Epidermal melanocyte (primary cell): ENCODE measurements around the gene RWDD2A.

Experiments
- DNase-seq: peaks from one replicate; pipeline ENCODE4 v3.0.0; 2011; ENCODE audit warnings: low spot score; ENCODE audit not compliant: insufficient read length

Gene RWDD2A

DNA sequence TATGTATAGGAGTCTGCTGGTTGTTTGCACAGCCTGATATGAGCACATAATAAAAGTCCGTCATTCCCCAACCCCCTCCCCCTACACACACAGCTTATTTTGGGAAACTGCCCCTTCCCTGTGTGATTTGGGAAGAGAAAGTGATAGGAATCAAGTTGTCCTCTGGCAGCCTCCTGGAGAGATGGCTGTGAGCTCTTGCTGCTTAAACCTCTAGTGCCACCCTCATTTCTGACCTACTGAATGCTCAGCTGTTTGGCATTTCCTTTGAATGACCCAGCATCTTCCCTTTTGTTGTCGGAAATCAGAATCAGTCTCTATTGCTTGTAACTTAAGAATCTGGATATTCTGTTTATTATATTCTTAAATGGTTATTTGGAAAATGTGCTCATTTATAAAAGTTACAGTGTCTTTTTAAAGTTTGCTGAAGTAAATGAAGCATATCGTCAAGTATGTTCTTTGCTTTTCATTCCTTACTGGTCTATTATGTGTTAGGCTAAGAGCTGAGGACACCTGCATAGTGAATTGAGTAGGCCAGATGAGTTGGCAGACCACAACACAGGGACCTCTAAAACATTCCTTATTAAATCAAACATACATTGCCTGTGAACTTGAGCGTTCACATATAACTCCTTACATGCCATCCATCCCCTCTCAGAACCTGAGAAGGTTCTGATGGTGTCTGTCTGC lies 5.5 kb downstream of the RWDD2A start:
- DNase-seq: no peak

DNA sequence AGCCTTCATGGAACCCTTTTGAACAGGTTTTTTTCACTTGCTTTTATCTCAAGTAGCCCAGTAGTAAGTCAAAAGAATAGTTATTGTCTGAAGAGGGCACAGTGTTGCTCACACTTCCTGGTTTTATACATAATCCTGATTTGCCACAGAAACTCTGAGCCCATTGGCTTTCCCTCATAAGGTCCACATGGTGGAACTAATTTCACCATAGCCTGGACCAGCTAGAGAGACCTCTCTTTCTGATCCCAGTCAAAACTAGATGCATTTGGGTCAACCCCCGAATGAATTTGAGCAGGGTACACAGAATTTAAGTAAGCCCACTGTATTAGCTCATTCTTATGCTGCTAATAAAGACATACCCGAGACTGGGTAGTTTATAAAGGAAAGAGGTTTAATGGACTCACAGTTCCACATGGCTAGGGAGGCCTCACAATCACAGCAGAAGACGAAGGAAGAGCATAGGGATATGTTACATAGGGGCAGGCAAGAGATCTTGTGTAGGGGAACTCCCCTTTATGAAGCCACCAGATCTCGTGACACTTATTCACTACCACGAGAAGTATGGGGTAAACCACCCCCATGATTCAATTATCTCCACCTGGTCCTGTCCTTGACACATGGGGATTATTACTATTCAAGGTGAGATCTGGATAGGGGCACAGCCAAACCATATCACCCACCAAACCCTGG lies 6.2 kb downstream of the RWDD2A start:
- DNase-seq: no peak

DNA sequence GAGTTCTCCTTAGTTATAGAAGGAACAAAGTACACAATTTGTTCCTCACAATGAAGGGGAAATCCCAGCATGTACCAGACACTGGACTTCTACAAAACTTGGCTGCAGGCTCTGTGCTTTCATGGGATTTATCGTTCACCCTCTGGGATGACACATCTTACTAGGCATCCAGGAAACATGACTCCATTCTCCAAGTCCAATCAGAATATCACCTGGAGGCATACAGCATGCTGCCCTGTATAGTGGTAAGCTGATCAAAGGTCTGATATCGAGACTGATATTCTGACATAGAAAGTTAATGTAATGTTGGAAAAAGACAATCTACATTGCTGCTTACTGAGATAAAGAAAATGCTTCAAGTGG lies 6.7 kb downstream of the RWDD2A start:
- DNase-seq: no peak

DNA sequence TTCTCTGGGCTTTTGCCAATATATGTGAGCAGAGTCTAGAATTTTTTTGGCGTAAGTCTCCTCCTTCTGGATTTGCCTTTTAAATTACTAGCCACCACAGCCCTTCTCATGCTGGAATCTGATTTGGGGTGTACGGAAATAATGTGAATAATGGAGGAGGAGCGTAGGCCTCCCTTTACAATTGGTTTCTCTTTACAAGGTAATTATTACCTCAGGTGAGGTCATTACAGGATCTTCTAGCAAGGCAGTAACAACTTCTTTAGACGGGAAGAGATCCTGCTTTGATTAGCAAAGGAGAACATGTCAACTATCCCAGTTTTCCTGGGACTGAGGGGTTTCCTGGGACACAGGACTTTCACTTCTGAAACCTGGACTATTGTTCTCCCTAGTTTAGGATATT lies 8.9 kb downstream of the RWDD2A start:
- no peak for DNase-seq

DNA sequence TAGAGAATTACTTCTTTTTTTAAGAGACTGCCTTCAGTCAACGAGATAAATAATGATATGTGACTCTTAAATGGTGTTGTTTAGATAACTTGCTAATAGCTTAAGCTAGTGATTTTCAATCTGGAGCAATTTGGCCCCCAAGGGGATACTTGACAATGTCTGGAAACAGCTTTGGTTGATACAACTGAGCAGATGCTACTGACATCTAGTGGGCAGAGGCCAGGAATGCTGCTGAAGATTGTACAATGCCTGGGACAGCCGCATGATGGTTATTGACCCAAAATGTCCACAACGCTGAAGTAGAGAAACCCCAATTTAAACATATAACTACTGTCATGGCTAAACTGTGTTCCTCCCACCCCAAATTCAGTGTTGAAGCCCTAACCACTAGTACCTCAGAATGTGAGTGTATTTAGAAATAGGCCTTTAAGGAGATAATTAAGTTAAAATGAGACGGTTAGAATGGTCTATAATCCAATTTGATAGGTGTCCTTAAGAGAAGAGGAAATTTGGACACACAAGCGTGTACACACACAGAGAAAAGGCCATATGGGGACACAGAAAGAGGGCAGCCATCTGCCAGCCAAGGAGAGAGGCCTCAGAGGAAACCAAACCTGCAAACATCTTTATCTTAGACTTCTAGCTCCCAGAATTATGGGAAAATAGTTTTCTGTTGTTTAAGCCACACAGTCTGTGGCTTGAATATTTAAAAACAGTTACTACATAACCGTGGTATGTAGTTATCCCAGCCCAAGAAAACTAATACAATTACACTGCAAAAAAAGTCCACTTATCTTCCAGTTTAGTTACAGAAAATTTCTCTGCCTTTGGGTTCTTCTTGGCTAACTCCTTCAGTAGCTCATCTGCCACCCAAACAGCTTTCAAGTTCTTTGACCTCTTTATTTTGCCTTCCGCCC lies 22.2 kb downstream of the RWDD2A start:
- DNase-seq: no peak

DNA sequence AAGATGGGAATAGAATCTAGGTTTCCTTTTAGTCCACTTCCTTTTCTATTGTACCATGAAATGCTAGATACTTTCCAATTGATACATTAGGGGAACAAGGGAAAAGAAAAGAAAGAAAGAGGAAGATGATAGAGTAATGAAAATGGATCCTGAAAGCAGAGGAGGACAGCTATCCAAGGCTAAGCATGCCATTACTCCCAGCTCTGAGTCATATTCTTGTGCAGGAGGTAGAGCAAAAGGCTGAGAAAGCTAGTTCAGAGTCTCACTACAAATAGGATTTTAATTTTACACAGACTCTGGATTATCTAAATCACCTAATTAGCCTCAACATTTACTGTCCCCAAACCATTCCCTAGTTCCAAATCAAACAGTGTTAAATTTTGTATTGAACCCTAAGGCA lies 23.6 kb downstream of the RWDD2A start:
- DNase-seq: no peak

DNA sequence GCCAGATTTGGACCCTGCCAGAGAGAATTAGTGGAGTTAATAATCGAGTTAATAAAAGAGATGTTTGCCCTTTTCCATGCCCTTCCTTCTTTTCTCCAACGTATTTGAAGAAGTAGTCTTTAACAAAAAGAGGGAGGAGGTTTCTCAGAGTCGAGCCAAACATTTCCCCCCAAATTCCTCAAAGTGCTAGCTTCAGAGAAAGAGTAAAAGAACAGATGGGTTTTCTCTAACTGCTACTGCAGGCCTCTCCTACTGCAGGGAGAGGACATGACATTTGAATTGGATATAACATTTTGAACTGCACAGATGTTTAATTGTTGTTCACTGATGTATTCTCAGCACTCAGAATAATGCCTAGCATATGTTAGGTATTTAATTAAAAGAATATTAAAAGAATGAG lies 25.5 kb downstream of the RWDD2A start:
- DNase-seq: no peak

DNA sequence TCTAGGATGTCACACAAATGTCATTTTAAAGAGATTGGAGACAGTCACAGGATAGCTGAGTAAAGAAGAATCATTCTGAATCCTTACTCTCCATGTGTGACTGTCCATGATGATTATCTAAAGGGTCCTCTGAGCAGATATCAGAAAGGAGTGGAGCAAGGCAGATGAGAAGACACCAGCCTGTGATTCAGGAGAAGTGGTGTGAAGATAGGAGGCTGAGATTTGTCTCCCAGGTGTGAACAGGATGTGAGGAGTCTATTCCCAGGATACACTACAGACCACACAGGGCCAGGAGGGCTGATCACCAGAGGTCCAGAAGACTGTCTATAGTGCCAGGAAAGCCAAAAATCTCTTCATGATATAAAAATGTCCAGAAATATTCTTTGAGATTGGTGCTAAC lies 27.0 kb downstream of the RWDD2A start:
- no peak for DNase-seq

DNA sequence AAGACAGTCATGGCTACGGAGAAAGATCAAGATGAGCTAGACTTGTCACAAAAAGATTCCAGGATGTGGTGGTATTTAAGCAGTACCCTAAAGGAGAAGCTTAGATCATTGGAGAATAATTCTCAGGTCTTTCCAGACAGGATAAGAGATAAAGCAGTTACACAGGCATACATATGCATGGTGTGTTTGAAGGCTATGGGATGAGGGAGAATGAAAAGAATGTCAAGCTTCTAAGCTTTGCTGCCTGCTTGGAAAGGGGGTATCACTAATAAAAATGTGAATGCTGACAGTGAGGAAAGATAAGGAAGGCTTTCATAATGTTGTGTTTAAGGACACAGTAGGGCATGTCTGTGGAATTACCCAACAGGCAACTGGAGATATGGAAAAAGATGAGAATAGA lies 28.1 kb downstream of the RWDD2A start:
- DNase-seq: no peak

DNA sequence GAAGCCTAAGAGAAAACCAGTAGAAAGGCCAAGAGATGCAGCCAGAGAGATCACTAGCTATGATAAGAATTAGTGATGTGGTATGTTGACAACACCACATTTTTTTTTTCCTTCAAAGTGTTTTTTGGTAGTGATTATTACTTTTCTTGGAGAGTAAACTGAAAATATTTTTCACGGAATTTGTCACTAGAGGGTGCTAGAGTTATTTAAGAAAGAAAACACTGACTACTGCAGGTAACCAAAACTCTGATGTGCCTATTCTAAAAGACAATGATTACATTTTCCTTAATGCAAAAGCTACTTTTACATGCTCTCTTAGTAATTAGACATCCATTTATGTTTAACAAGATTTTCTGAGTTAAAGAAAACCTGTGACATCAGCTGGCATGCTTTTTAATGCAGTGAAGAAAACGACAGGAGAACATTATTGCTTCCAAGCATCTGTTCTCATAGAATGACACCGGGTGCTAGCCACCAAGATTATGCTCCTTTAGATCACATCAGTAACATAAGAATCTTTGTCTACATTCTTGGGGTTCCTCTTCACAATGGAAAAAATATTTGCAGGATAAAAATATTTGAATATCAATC lies 28.8 kb downstream of the RWDD2A start:
- no peak for DNase-seq

DNA sequence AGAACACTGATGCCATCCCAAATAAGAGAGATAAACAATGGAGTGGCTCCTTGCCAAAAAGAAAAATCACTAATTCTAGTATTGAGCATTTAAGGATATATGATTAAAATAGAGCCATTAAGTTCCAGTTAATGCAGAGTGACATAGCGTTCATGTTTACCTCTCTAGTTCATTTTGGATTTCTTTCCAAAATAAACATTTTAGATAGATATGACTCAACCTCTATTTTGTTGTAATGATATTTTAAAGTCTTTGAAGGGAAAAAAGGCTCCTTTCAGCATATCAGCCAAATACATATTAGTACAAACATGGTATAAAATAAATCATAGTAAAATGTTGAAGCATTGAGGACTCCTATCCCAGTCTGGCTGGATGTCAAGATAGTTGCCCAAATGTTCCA lies 33.4 kb downstream of the RWDD2A start:
- DNase-seq: no peak

DNA sequence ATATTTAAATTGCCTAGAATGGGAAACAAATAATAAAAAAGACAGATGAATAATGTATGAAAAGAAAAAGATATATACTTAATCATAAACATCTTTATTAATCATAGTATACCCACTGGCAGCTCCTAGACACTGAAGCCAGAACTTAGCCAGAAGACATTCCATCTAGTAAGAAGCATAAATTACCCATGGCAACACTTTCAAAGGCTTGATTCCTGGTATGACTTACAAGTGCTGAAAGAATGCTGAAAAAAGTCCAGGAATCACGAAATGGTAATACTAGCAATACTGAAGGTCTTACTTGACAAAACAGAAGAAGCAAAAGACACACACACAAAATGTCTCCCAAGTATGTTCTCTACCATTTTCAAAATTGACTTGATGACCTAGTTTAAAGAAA lies 38.0 kb downstream of the RWDD2A start:
- no peak for DNase-seq

DNA sequence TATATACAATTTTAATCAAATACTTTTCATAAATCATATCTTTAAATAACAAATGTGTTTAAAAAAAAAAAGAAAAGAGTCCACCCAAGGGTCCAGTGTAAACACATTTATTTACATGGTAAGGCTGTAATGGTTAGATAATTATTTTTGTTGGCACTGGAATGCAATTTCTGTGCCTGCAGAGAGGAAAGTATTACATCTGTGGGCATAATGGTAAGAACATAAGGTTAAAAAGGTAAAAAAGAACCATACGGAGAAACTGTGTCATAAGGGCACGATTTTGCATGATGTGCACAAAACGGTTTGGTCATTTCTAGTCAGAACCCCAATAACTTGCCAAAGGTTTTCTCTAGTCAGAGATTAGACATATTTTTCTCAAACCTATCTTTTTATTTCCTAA lies 54.3 kb downstream of the RWDD2A start:
- DNase-seq: no peak
